GM19328 (cell line): ENCODE measurements around the gene LAMTOR4.
A peak's percentile ranks its signal among the peaks of the same experiment; 100 is the strongest.

Experiments used
- ATAC-seq: cut with Tn5 transposase; IDR thresholded peaks from one replicate; pipeline ENCODE4 v1.9.1; 2021; ENCODE audit warnings: mild to moderate bottlenecking, moderate library complexity; ENCODE audit not compliant: unreplicated experiment

LAMTOR4 gene

GRCh38 chr7:100148559-100149328 is at the start of gene LAMTOR4:
TSS of gene LAMTOR4 (plus strand) at chr7:100148918. CDS start at chr7:100148973, 55 bp downstream.
- peak; percentile 98 for ATAC-seq

- no peak for ATAC-seq
Observed at GRCh38 chr7:100099452-100099851, 49.3 kb upstream of the LAMTOR4 start.

- ATAC-seq = peak; percentile 54
Observed at GRCh38 chr7:100100420-100101015, 48.2 kb upstream of the LAMTOR4 start.

GRCh38 chr7:100101016-100101862 is 47.5 kb upstream of the LAMTOR4 start, which contains the start of the genes AP4M1 and MCM7:
TSS of gene AP4M1 (plus strand) at chr7:100101643. CDS start at chr7:100101715, 72 bp downstream.
TSS of gene MCM7 (minus strand) at chr7:100101397. CDS start at chr7:100101294, 103 bp downstream.
- ATAC-seq = peak; percentile 80

GRCh38 chr7:100102950-100103840 is 45.5 kb upstream of the LAMTOR4 start:
- no peak for ATAC-seq

GRCh38 chr7:100105534-100105933 is 43.2 kb upstream of the LAMTOR4 start:
- no peak for ATAC-seq

GRCh38 chr7:100106633-100107032 is 42.1 kb upstream of the LAMTOR4 start:
- ATAC-seq = no peak

- no peak for ATAC-seq
Observed at GRCh38 chr7:100107125-100107737, 41.5 kb upstream of the LAMTOR4 start.

- no peak for ATAC-seq
Observed at GRCh38 chr7:100107890-100108289, 40.8 kb upstream of the LAMTOR4 start.

GRCh38 chr7:100109521-100110163 is 39.1 kb upstream of the LAMTOR4 start:
- ATAC-seq = no peak

- no peak for ATAC-seq
Observed at GRCh38 chr7:100111156-100111555, 37.6 kb upstream of the LAMTOR4 start.

GRCh38 chr7:100111914-100112313 is 36.8 kb upstream of the LAMTOR4 start:
- no peak for ATAC-seq

GRCh38 chr7:100115026-100115425 is 33.7 kb upstream of the LAMTOR4 start:
- no peak for ATAC-seq

GRCh38 chr7:100118388-100119071 is 30.2 kb upstream of the LAMTOR4 start:
- ATAC-seq = no peak

GRCh38 chr7:100119072-100119969 is 29.4 kb upstream of the LAMTOR4 start, which contains the start of the genes CNPY4 and TAF6:
TSS of gene CNPY4 (plus strand) at chr7:100119634. CDS start at chr7:100119745, 111 bp downstream.
TSS of gene TAF6 (minus strand) at chr7:100119358. CDS start at chr7:100114209, 5,149 bp downstream.
- ATAC-seq = peak; percentile 64

GRCh38 chr7:100119970-100120732 is 28.6 kb upstream of the LAMTOR4 start:
- peak; percentile 15 for ATAC-seq

- no peak for ATAC-seq
Observed at GRCh38 chr7:100120733-100121036, 28.0 kb upstream of the LAMTOR4 start.
